Stimulated activated CD8-positive, alpha-beta memory T cell treated with anti-CD3 and anti-CD28 coated beads, Interleukin-7, amount 100 ng/mL, for 1 hour (primary cell): ENCODE results near the gene ACSS3.

Experiments used
- DNase-seq, 2 donors: peaks; one replicate each; pipeline ENCODE4 v3.0.0-alpha.2; 2020; ENCODE audit warnings: low read depth in 2 of 2

Gene ACSS3

GRCh38 chr12:81294325-81295190 is 216.7 kb downstream of the ACSS3 start:
- no peak for DNase-seq

- DNase-seq: no peak
Observed at GRCh38 chr12:81295251-81295650, 217.4 kb downstream of the ACSS3 start.

- no peak for DNase-seq
Observed at GRCh38 chr12:81296556-81297305, 218.9 kb downstream of the ACSS3 start.

GRCh38 chr12:81297601-81298000 is 219.7 kb downstream of the ACSS3 start:
- DNase-seq: no peak

- no peak for DNase-seq
Observed at GRCh38 chr12:81300454-81300853, 222.6 kb downstream of the ACSS3 start.

- DNase-seq: no peak
Observed at GRCh38 chr12:81303935-81304334, 226.1 kb downstream of the ACSS3 start.
